GM20431 (cell line): ENCODE data around the gene PDXK.
"Not testable (repeated sequence)": the region's sequence is repeated elsewhere in the genome, so short reads cannot be mapped to it uniquely, and the experiment has no call there.

ENCODE experiments used
- in situ Hi-C: fragments of 300-500 bp; cut with MseI, MboI; formaldehyde crosslinking; loops from one replicate; pipeline ENCODE4 v1.15.0; 2020; ENCODE audit warnings: low sequenced_read_pairs; ENCODE audit not compliant: unreplicated experiment

PDXK gene

GRCh38 chr21:43696214-43696613 is 22.7 kb upstream of the PDXK start:
- in situ Hi-C loops = no loop called here

- in situ Hi-C loops = no loop called here
These were observed 20.9 kb upstream of the PDXK start for GRCh38 chr21:43697758-43698643.

GRCh38 chr21:43699492-43699777 is 19.5 kb upstream of the PDXK start:
- in situ Hi-C loops = not testable (repeated sequence)

GRCh38 chr21:43699933-43700599 is 18.9 kb upstream of the PDXK start:
- in situ Hi-C loops = no loop called here

GRCh38 chr21:43701936-43702784 is 16.8 kb upstream of the PDXK start:
- in situ Hi-C loops = no loop called here

GRCh38 chr21:43702785-43703034 is 16.2 kb upstream of the PDXK start:
- in situ Hi-C loops = no loop called here

GRCh38 chr21:43703035-43703880 is 15.7 kb upstream of the PDXK start:
- in situ Hi-C loops = no loop called here

- in situ Hi-C loops = no loop called here
These were observed 11.5 kb upstream of the PDXK start for GRCh38 chr21:43707462-43707861.

- in situ Hi-C loops = no loop called here
These were observed 10.1 kb upstream of the PDXK start for GRCh38 chr21:43708745-43709381.

- in situ Hi-C loops = no loop called here
These were observed 6.5 kb upstream of the PDXK start for GRCh38 chr21:43712268-43712942.

- in situ Hi-C loops = not testable (repeated sequence)
These were observed 5.8 kb upstream of the PDXK start for GRCh38 chr21:43713123-43713522.

GRCh38 chr21:43716376-43717165 is 2.4 kb upstream of the PDXK start:
- in situ Hi-C loops = no loop called here

GRCh38 chr21:43717166-43717853 is 1.6 kb upstream of the PDXK start:
- in situ Hi-C loops = no loop called here

GRCh38 chr21:43717967-43718871 is 710 bp upstream of the PDXK start:
- in situ Hi-C loops = no loop called here

- in situ Hi-C loops = no loop called here
These were observed 1.0 kb downstream of the PDXK start for GRCh38 chr21:43719748-43720538.

GRCh38 chr21:43720539-43721166 is 1.7 kb downstream of the PDXK start:
- in situ Hi-C loops = no loop called here
